ENCODE results near the gene DOCK9. TPM values are rescaled to one million over a fixed set of nuclear protein-coding genes. Genes with fewer than 3 reads are reported as not detected.

DOCK9 gene
- polyA plus RNA-seq, 4 donors, result 53.0 to 71.7 (median 58.7) TPM

DNA sequence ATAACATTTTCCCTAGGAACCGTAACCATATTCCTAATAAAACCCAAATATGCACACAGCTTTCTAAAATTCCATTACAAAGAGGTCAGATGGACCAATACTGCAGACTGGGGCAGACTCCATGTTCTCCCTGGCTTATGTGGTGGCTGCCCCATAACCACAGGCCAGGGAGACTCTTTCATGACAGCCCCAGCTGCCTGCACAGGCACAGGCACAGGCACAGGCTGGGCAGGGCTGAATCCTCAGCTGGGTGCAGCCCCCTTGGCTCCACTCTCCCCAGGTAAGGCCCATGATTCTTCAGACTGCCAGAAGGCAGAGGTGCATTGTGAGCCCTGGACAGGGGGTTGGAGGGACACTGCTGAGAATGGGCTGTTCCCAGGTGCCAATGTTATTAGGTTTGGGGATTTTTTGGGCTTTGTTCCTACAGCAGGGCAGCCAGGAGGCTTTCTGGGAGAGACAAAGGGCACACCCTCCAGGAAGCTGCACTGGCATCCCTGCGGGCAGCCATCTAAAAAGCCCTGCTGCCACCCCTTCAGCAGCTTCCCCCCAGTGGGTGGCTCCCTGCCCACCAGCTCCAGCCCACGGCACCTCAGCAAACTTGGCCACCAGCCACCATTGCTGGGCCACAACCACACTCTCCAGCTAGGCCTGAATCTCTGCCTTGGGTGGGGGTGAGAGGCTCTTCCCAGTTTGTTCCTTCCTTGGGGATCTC, 20.0 kb downstream of the DOCK9 start:
- no peak for DNase-seq (ENCODE audit: low read depth in 4 of 4, low spot score in 2 of 4)

DNA sequence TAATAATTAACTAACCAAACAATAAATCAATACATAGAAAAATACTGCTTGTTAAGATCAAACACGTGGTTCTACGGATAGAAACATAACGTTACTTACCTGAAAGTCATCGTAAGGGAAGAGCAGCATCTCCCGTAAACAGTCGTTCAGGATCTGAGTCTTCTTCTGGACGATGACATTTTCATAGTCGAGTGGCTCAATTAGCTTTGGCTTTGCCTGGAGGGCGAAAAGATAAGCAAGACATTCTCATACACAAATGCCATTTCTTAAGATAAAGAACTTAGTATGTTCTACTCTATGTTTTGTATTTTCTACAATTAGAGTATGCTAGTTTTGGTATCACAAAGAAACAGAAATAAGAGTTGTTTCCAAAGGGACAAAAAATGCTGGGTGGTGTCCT, 22.5 kb downstream of the DOCK9 start:
- DNase-seq (ENCODE audit: low read depth in 4 of 4, low spot score in 2 of 4), result no peak

DNA sequence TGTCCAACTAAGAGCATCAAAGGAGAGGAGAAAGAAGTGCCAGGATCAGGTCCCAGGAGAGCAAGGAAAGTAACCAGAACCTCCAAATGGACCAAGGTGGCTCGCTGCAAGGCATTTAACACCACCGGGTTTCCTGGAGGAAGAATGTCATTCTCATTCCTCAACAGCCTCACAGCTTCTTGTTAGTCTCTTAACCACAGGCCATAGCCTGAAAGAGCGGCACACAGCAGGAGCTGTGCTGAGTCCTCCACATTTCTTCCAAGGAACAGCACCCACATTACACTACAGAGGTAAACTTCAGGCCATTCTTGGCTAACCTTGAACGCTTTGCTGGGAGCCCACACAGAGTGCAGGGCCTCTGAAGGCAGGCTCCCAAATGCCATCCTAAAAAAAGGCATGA, 23.6 kb downstream of the DOCK9 start:
- DNase-seq (ENCODE audit: low read depth in 4 of 4, low spot score in 2 of 4), result no peak

DNA sequence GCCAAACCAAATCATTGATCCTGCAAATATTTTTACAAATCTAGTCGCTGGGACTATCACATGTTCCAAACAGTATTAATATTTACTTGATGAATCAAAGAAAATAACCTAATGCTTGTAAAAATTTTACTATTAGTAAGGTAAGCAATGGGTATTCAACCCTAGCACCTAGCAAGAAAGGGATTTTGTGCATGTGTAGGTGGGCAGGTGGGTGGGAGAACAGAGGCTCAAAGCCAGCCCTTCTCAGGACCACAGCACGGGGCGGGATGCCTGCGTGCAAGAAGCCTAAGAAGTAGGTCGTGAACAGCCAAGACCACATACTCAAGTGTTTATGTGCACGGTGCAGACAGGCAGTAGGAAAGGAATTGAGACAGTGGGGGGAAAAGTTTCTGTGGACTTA, 26.6 kb downstream of the DOCK9 start:
- no peak for DNase-seq (ENCODE audit: low read depth in 4 of 4, low spot score in 2 of 4)

DNA sequence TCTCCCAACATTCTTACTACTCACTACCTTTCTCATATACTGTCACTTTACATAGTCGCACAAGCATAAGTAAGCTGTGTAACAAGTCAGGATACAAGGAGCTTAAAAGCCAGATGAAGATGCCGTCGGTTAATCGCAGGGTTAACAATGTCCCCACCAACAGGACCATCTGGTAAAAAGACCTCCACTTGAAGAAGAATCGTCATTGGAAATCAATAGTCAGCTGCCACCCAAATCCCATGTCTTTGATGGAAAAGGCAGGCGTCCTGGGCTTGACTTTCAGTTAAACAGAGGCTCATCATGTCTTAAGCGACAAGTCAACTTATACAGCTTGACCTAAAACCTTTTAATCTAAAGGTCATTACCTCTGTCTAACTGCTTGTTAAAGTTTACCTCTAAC, 27.2 kb downstream of the DOCK9 start:
- no peak for DNase-seq (ENCODE audit: low read depth in 4 of 4, low spot score in 2 of 4)

DNA sequence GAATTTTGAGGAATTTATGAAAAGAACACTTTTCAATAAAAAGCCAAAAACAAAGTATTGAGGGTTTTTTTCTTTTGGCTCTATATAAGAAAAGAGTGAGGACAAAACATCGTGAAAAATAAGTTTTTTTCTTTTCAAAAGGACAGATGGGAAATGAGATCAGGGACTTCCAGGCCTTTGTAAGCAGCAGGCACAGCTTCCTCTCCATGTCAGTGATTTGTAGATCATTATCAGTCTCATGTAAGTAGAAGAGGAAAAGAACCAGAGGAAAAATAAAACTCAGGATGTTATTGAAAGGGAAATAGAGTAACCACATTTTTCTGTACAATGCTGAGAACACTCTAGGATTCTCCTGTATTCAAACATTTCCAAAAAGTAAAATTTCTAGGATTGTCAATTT, 29.9 kb downstream of the DOCK9 start:
- no peak for DNase-seq (ENCODE audit: low read depth in 4 of 4, low spot score in 2 of 4)

DNA sequence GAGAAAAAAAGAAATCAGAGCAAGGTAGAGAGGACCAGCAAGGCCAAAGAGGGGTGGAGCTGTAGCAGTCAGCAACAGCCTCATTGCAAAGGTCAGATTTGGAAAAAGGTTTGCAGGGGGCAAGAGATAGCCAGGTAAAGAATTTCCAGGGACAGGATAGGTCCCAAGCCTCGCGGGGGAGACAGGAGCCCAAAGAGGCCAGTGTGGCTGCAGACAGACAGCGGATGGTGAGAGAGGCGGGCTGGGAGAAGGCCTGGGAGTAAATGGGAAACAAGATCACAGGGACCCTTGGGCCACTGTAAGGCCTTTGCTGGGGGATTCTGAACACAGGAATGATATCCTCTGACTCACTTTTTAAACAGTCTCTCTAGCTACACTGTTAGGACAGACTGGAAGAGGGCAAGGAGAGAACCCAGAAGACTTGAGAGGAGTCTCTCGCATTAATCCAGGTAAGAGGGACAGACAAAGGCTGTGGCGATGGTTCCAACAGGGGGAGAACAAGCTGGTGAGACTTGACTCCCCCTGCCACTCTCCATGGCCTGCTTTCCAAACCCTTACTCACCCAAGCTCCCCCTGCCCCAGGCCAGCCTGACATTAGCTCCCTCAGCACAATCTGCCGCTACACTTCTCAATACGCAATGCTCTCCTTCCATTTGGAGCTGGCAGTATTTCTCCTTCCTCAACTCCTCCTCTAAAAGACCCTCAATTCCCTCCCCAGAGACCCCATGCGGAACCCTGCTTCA, 31.8 kb downstream of the DOCK9 start:
- no peak for DNase-seq (ENCODE audit: low read depth in 4 of 4, low spot score in 2 of 4)

DNA sequence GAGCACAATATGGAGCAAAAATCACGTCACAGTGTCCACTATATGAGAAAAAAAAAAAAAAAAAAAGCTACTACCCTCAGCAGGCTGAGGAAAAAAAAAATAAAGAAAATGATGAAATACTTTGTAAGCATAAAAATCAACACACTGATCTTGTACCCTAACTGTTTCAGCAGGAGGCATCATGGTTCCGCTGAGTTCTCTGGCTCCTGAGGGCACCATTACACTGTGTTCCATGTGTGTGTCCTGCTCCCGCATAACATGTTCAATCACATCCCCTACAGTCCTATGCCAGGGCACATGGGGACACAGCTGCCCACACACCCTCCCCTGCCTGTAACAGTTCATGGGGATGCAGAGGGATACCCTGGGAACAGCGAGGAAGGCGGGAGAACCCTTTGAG, 33.5 kb downstream of the DOCK9 start:
- no peak for DNase-seq (ENCODE audit: low read depth in 4 of 4, low spot score in 2 of 4)

DNA sequence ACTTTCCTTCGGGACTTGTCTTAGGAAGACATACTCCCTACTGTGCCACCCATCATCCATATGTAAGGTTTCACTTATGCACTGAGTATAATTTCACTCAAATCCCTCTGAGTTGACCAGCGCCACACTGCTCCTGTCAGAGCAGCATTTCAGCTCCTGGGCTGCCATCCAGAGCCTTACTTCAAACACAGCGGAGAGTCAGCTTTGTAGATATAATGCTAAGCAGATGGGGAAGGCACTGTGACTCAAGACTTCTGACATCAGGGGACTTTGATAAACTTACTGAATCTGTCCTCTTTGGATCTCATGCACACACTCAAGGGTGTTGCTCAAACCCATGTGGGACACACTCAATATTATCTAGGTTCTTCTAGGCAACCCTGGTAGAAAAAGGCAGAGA, 34.9 kb downstream of the DOCK9 start:
- DNase-seq (ENCODE audit: low read depth in 4 of 4, low spot score in 2 of 4), result no peak

DNA sequence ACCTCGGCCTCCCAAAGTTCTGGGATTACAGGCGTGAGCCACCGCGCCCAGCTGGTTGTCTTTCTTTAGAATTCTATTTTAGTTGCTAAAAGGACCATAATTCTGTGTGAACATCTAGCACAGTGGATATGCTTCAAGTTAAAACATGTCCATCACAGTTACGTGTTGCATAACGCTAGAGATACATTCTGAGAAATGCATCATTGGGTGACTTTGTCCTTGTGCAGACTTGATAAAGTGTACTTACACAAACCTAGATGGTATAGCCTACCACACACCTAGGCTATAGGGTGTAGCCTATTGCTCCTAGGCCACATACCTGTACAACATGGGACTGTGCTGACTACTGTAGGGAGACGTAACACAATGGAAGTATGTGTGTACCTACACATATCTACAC, 35.4 kb downstream of the DOCK9 start:
- no peak for DNase-seq (ENCODE audit: low read depth in 4 of 4, low spot score in 2 of 4)

DNA sequence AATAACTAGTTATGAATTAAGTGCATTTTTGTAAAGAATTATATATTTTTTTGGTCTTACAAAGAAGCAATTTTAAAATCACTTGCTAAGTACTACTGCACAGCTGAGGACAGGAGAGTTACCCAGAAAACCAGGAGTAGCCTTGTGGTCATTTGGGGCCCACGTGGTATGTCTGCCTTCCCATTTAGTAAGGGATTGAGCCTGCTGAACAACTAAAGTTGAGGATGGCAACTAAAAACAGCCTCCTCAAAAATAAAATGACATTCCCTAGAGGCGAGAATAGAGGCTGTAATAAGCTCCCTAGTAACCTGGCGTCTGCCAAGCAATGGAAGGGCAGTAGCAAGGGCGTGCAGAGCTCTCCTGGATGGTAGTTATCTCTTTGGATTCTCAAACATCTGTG, 36.3 kb downstream of the DOCK9 start:
- no peak for DNase-seq (ENCODE audit: low read depth in 4 of 4, low spot score in 2 of 4)

DNA sequence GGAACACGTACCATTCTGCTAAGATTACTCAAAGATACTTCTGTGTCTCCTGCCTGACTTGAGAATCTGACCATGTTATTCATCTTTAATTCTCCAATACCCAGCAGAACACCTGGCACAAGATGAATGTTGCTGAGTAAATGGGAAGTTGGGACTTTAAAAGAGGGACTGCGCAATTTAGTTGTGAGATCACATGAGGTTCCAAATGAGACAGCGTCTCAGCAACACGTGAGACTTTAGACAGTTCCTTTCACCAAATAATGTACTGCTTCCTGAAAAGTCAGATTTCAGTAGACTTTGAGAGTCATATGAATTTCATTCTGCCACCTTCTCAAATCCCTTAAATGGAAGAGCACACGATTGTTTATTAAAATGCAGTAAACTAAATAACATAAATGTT, 36.7 kb downstream of the DOCK9 start:
- no peak for DNase-seq (ENCODE audit: low read depth in 4 of 4, low spot score in 2 of 4)

DNA sequence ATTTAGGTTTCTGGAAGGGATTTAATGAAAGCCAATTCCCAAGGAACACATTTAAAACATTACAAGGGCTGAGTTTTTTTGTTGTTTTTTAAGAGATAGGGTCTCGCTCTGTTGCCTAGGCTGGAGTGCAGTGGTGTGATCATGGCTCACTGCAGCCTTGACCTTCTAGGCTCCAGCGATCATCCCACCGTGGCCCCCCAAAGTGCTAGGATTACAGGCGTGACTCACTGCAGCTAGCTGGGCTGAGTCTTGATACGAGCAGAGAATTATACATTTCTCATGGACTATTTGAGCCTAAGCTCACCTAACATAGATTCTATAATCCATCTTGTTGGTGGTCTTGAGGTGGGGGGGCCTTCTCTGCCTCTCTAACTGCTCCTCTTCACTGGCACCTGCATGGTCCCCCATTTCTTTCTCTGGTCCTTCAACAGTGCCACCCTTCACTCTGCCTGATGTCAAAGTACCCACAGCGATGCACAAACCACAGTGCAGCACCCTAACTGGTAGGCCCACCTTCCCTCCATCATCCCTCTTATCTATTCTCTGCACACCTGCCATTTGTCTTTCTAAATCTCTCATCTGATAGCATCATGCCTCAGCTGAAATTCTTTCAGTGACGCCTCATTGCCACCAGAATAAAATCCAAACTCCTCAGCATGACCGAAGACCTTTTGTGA, 37.4 kb downstream of the DOCK9 start:
- no peak for DNase-seq (ENCODE audit: low read depth in 4 of 4, low spot score in 2 of 4)

DNA sequence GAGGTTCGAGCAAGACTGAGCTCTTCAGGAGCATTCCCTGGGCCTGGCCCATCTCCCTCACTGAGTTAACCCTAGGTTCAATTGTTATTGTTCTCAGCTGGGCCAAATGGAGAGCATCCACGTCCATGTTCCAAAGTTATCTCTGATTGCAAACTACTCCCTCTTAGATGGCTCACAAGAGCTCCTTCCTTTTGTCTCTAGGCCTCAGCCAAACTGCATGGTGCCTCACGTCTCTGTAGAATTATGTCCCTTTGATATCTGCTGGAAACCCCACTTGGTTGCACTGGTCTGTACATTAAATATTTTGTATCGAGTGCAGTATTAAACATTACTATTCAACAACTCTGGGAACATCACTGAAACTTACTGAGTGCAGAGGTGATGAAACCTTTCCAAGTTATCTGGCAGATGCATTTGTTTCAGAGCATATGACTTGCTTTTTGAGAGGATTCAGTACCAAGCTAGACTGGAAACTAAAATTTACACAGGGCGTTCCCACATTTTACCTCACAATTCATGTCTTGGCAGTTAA, 38.1 kb downstream of the DOCK9 start:
- no peak for DNase-seq (ENCODE audit: low read depth in 4 of 4, low spot score in 2 of 4)

DNA sequence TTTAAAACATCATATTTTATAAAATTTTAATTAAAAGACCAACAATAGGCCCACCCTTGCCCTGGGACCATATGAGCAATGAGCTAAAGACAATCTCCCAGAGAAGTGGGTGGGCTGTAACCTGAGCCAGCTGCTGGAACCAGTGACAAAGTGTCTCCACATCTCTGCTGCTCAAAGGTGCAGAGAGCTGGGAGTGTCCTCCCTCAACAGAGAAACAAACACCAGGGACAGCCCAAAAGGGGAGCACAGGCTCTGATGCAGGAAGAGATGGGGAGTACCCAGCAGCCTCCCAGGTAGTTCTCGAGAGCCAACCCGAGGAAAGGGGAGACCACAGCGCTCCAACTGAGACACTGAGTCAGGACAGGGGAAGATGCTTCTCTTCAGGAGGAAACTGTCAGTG, 39.1 kb downstream of the DOCK9 start:
- no peak for DNase-seq (ENCODE audit: low read depth in 4 of 4, low spot score in 2 of 4)

DNA sequence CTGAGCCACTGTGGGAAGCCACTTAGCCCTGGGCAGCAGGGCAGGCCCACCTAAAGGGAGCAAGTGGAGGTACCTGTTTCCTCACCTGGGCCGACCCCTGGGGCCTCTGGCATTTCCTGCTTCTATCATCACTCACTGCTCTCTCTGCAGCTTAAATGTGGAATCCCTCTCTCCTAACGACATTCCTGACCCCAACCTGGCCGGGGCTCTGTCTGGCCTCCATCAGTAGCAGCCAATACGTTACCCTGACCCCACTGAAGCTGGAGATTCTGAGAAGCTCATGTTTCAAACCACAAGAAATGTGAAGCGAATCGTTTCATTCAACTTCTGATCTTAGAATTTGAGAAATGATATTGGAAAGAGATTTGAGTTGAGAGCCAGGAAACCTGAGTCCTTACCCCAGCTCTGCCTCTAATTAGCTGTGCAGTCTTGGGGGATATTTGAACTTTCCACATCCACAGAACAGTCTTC, 39.9 kb downstream of the DOCK9 start:
- DNase-seq (ENCODE audit: low read depth in 4 of 4, low spot score in 2 of 4), result no peak

DNA sequence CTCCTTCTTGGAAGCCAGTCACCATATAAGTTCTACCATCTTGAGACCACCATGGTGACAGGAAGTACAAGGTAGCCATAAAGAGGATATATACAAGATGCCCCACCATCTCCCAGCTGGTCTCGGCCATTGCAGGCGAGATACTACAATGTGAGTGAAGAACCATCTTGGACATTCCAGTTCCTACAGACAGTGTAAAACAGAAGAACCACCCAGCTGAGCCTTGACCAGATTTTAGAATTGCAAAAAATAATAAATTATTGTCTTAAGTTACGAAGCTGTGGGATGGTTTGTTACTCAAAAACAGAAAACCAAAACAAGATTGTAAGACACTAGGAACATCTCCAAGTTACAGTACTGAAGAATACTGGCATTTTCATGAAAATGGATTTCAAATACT, 43.6 kb downstream of the DOCK9 start:
- DNase-seq (ENCODE audit: low read depth in 4 of 4, low spot score in 2 of 4), result no peak

DNA sequence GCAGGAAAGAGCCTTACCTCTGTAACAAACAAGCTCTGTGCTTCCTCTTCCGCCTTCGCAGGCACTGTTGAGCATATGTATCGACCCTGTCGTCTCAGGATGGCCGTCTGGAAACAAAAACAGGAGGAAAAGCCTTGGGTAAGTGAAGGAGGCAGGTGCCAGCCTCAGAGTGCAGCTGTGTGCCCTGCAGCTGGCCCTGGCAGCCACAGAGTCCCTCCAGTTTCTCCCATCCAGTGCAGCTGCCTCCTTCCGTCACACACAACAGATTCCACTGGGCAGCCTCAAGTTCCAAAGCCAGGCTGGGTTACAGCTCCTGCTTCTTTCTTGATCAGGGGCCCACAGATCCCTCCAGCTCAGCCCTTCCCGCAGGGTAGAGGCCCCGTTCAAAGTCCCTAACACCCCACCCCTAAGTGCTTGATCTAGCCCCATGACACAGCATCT, 47.7 kb downstream of the DOCK9 start:
- no peak for DNase-seq (ENCODE audit: low read depth in 4 of 4, low spot score in 2 of 4)

DNA sequence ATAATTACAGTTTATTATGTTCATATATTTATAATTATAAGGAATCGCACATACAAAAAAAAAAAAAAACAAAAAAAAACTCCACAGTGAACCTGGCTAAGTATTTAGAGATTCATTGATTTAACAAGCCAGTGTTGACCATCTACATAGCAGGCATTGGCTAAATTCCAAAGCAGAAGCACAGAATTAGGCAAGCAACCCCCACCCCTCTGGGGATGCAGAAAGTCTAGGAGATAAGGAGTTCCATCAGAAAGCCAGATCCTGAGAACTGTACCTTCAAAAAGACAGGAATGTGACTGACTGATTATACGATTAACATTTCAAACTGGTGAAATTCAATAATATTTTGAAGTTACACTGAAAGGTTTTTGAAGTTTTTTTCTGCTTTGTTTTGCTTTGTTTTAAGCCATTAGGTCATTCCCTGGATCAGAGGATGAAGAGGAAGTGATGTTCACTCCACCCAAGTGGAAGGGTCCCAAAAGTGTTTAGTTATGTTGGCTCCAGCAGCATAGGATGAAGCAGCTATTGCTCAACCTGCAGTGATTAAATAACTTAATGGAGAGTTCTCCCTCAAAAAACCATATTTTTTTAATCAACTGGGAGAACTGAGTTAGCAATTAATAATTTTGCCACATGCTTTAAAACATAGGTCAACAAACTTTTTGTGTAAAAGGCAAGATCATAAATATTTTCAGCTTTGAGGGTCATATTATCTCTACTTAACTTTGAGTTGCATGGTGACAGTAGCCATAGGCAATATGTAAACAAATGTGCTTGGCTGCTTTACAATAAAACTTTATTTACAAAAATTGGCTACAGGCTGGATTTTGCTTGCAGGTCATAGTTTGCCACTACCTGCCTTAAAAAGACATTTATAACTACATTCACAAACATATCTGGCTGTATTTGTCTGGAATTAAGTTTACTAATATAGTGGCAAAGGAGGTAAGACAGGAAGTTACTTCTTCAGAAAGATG, 49.6 kb downstream of the DOCK9 start:
- DNase-seq (ENCODE audit: low read depth in 4 of 4, low spot score in 2 of 4), result no peak

DNA sequence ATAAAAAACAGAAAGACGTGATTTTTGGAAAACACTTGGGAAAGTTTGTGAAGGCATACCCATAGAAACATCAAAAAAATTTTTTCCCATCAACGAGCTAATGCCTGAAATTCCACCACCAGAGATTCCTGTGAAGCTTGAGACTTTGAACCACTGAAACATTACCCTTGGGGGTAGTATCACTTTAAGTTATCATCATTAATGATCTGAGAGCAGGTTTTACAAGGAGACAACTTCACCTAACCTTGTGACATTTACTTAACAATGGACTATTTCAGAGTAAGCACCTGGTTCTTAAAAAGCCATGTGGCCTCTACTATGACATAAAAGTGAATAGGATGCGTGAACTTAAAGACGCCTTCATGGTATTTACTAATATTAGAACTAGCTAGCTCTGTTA, 51.9 kb downstream of the DOCK9 start:
- no peak for DNase-seq (ENCODE audit: low read depth in 4 of 4, low spot score in 2 of 4)

Measured in left renal cortex interstitium (tissue), 4 donors.